ENCODE data around the gene CC2D1B. TPM values are rescaled to one million over a fixed set of nuclear protein-coding genes. Genes with fewer than 3 reads are reported as not detected.

The CC2D1B gene
- total and polyA plus RNA-seq, 9 of the 15 experiments (the other 6 are each of a cell fraction or from before 2014, with no cell fraction given), result 1.2 to 33.6 (median 25.5) TPM

GRCh38 chr1:52404116-52404974 is 38.3 kb upstream of the CC2D1B start, which contains the start of the genes ORC1 and PRPF38A (continued):
- peak; percentile 63; the same call in 1 of the 2 replicates for TF ChIP-seq ETS1 (conservative IDR thresholded peaks at IDR 0.05; ENCODE audit: control insufficient read depth, low read depth, low read length)
- peak; percentile 92 for TF ChIP-seq TAF7 (tag; IDR thresholded peaks at IDR 0.05)
- no peak for TF ChIP-seq CBX8 (IDR thresholded peaks at IDR 0.05; ENCODE audit: borderline replicate concordance, extremely low read depth, low read depth, low read length, poor library complexity, severe bottlenecking)
- TF ChIP-seq SNIP1 (IDR thresholded peaks at IDR 0.05; ENCODE audit: low read depth), result peak; percentile 21; the same call in 1 of the 2 replicates
- no peak for TF ChIP-seq LCOR (CRISPR knock-in tag; IDR thresholded peaks at IDR 0.05)
- 0 out of 2 replicates have a peak, but pooled peaks have one; percentile 55 for TF ChIP-seq DMBX1 (CRISPR knock-in tag; IDR thresholded peaks at IDR 0.05; ENCODE audit: borderline replicate concordance)
- peak; percentile 73; the same call in 1 of the 2 replicates for TF ChIP-seq ZHX1 (conservative IDR thresholded peaks at IDR 0.05; ENCODE audit: low read length)
- TF ChIP-seq HDGF (IDR thresholded peaks at IDR 0.05), result no peak
- no peak for TF ChIP-seq ZNF41 (CRISPR knock-in tag; conservative IDR thresholded peaks at IDR 0.05)
- TF ChIP-seq ZNF507 (tag; conservative IDR thresholded peaks at IDR 0.05), result no peak
- peak; percentile 23; the same call in 1 of the 2 replicates for TF ChIP-seq SMAD3 (CRISPR knock-in tag; conservative IDR thresholded peaks at IDR 0.05)
- no peak for TF ChIP-seq HMG20A (CRISPR knock-in tag; conservative IDR thresholded peaks at IDR 0.05)
- TF ChIP-seq CREB5 (CRISPR knock-in tag; IDR thresholded peaks at IDR 0.05), result no peak
- no peak for TF ChIP-seq FOXJ3 (CRISPR knock-in tag; IDR thresholded peaks at IDR 0.05)
- peak; percentile 92 for TF ChIP-seq POLR2AphosphoS5 (IDR thresholded peaks at IDR 0.05; ENCODE audit: control insufficient read depth, insufficient read depth, low read depth, low read length)
- peak; percentile 73 to 74 for TF ChIP-seq NRF1 (conservative IDR thresholded peaks at IDR 0.05 in 1 of 2, IDR thresholded peaks at IDR 0.05 in 1 of 2)
- TF ChIP-seq POLR2B (IDR thresholded peaks at IDR 0.05; ENCODE audit: low read depth, partially characterized antibody), result peak; percentile 95
- peak; percentile 29; the same call in 1 of the 2 replicates for TF ChIP-seq FOSL1 (tag; conservative IDR thresholded peaks at IDR 0.05)
- peak; percentile 45; the same call in 1 of the 2 replicates for TF ChIP-seq OTX1 (CRISPR knock-in tag; IDR thresholded peaks at IDR 0.05)
- 0 out of 2 replicates have a peak, but pooled peaks have one; percentile 5 for TF ChIP-seq ZNF24 (IDR thresholded peaks at IDR 0.05)
- no peak for TF ChIP-seq ZKSCAN3 (CRISPR knock-in tag; IDR thresholded peaks at IDR 0.05)
- no peak for TF ChIP-seq RHOXF2B (CRISPR knock-in tag; conservative IDR thresholded peaks at IDR 0.05)
- peak; percentile 72 for TF ChIP-seq KHSRP (IDR thresholded peaks at IDR 0.05)
- no peak for TF ChIP-seq HMG20B (CRISPR knock-in tag; IDR thresholded peaks at IDR 0.05)
- no peak for TF ChIP-seq PRMT5 (CRISPR knock-in tag; IDR thresholded peaks at IDR 0.05)
